ENCODE data around the gene SLC13A2. TPM values are rescaled to one million over a fixed set of nuclear protein-coding genes. Genes with fewer than 3 reads are reported as not detected.

SLC13A2 gene
- total RNA-seq, 1 experiment from 2014 or later = not detected

DNA sequence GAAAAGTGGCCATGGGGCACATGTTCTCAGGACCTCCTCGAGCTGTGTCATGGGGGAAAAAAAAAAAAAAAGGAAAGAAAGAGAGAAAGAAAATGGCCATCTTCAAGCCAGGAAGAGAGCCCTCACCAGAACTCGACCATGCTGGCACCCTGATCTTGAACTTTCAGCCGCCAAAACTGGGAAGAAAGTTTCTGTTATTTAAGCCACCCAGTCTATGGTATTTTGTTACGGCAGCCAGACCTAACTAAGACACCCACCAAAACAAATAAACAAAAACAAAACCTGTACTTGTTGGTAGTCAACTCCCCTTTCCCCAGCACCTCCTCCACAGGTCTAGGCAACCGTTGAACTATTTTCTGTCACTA lies 26.1 kb upstream of the SLC13A2 start:
- H3K27me3 Mint-ChIP-seq (ENCODE audit: low read depth) = peaks cover 10% of the 10 kb centered on the region
- H2BK12ac ChIP-seq (ENCODE audit: insufficient read length, low read depth, low read length) = no peak overlapping the region
- no peak overlapping the region for H4K91ac ChIP-seq (ENCODE audit: insufficient read length, low read depth, low read length)
- no peak overlapping the region for H2BK20ac ChIP-seq (ENCODE audit: low read depth, low read length, poor library complexity, severe bottlenecking)
- H3K9me3 Mint-ChIP-seq = no peaks in the 10 kb centered on the region; a peak in 1 of 5 replicates
- no peaks in the 10 kb centered on the region for H3K79me2 ChIP-seq (ENCODE audit: insufficient read depth, low read length)
- no peak overlapping the region for H3K18ac ChIP-seq (ENCODE audit: insufficient read length, low read depth, low read length)
- no peaks in the 10 kb centered on the region for H3K4me1 ChIP-seq (ENCODE audit: insufficient read depth, low read length)
- no peak overlapping the region for H4K5ac ChIP-seq (ENCODE audit: insufficient read length, low read depth, low read length)
- no peak overlapping the region for H2BK15ac ChIP-seq (ENCODE audit: low read depth, low read length)
- no CpG with 5 or more reads among the region's 5 CpGs for WGBS (ENCODE audit: extremely low coverage, insufficient read length, low lambda C conversion rate)
- no peak overlapping the region for H3K4me3 Mint-ChIP-seq
- H3K56ac ChIP-seq (ENCODE audit: insufficient read length, low read depth, low read length) = no peak overlapping the region
- H3K27ac Mint-ChIP-seq = no peak overlapping the region
- no peak overlapping the region for H2AK5ac ChIP-seq (ENCODE audit: insufficient read length, low read length)
- no peaks in the 10 kb centered on the region for H3K9me3 ChIP-seq (ENCODE audit: control insufficient read depth, low read depth, low read length)
- TF ChIP-seq, protein P1, sequence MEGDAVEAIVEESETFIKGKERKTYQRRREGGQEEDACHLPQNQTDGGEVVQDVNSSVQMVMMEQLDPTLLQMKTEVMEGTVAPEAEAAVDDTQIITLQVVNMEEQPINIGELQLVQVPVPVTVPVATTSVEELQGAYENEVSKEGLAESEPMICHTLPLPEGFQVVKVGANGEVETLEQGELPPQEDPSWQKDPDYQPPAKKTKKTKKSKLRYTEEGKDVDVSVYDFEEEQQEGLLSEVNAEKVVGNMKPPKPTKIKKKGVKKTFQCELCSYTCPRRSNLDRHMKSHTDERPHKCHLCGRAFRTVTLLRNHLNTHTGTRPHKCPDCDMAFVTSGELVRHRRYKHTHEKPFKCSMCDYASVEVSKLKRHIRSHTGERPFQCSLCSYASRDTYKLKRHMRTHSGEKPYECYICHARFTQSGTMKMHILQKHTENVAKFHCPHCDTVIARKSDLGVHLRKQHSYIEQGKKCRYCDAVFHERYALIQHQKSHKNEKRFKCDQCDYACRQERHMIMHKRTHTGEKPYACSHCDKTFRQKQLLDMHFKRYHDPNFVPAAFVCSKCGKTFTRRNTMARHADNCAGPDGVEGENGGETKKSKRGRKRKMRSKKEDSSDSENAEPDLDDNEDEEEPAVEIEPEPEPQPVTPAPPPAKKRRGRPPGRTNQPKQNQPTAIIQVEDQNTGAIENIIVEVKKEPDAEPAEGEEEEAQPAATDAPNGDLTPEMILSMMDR (conservative IDR thresholded peaks at IDR 0.05) = no peak
- no peak overlapping the region for H3T11ph ChIP-seq (ENCODE audit: low read length)
- H3K9ac ChIP-seq (ENCODE audit: extremely low read depth, insufficient read length, low read length) = no peak overlapping the region
- H3K27ac ChIP-seq (ENCODE audit: insufficient read length, low read depth, low read length) = no peak overlapping the region
- H2AFZ ChIP-seq (ENCODE audit: low read length) = no peak overlapping the region
- H3K14ac ChIP-seq (ENCODE audit: insufficient read depth, low read length) = no peak overlapping the region
- no peaks in the 10 kb centered on the region for H3K27me3 ChIP-seq (ENCODE audit: insufficient read depth, low read length)
- no peak for DNase-seq
- no peak overlapping the region for H3K23ac ChIP-seq (ENCODE audit: insufficient read length, low read depth, low read length)
- H4K20me1 ChIP-seq (ENCODE audit: control insufficient read depth, insufficient read depth, insufficient read length) = no peaks in the 10 kb centered on the region
- H3K4me2 ChIP-seq (ENCODE audit: insufficient read depth, insufficient read length, low read length) = no peak overlapping the region
- H3K79me1 ChIP-seq (ENCODE audit: insufficient read depth, low read depth, low read length, poor library complexity, severe bottlenecking) = no peaks in the 10 kb centered on the region
- no peaks in the 10 kb centered on the region for H3K23me2 ChIP-seq (ENCODE audit: insufficient read length, low read depth, low read length, poor library complexity, severe bottlenecking)
- H2BK120ac ChIP-seq (ENCODE audit: low read depth, low read length, poor library complexity, severe bottlenecking) = no peak overlapping the region
- H2BK5ac ChIP-seq (ENCODE audit: insufficient read length, low read length) = no peak overlapping the region
- H3K36me3 Mint-ChIP-seq (ENCODE audit: insufficient read depth in 1 of 3, low read depth in 3 of 3) = no peaks in the 10 kb centered on the region
- no peak overlapping the region for H4K8ac ChIP-seq (replicated peaks; ENCODE audit: insufficient read length, low read depth, low read length)
- no peak overlapping the region for H3K4ac ChIP-seq (ENCODE audit: low read depth, low read length)
- peaks cover 0 to 3% of the 10 kb centered on the region in 2 experiments; a peak in 1 of 4 replicates for H3K4me1 Mint-ChIP-seq
